ENCODE results near the gene IMMP1L. TPM values are rescaled to one million over a fixed set of nuclear protein-coding genes. Genes with fewer than 3 reads are reported as not detected.

The IMMP1L gene
- polyA plus RNA-seq, 2 of the 4 experiments (the other 2 are of a cell fraction), result 96.5 to 135 TPM

DNA sequence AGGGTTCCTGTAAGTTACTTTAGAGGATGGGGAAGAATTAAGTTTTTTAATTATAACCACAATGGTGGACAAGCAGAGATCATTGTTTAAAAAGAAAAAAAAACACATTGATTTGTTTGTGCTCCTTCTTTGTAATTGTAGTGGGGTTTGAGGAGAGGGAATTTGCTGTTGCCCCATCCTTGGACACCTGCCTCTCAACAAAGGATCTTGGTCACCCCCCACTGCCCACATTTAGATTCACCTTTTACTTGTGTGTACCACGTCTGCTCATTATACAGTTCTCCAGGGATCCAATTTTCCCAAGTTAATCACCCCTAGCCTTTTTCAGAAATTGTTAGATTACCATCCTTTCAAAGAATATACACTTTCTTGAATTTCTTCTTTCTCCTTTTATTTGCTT lies 86.7 kb downstream of the IMMP1L start:
- TF ChIP-seq, protein P1, sequence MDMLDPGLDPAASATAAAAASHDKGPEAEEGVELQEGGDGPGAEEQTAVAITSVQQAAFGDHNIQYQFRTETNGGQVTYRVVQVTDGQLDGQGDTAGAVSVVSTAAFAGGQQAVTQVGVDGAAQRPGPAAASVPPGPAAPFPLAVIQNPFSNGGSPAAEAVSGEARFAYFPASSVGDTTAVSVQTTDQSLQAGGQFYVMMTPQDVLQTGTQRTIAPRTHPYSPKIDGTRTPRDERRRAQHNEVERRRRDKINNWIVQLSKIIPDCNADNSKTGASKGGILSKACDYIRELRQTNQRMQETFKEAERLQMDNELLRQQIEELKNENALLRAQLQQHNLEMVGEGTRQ (IDR thresholded peaks at IDR 0.05), result no peak
- TF ChIP-seq, protein P2, sequence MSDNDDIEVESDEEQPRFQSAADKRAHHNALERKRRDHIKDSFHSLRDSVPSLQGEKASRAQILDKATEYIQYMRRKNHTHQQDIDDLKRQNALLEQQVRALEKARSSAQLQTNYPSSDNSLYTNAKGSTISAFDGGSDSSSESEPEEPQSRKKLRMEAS (IDR thresholded peaks at IDR 0.05), result no peak
- TF ChIP-seq HOXB5 (CRISPR knock-in tag; IDR thresholded peaks at IDR 0.05), result no peak
- TF ChIP-seq RAD21 (conservative IDR thresholded peaks at IDR 0.05 in 1 of 2, IDR thresholded peaks at IDR 0.05 in 1 of 2), result no peak
- TF ChIP-seq RARB (CRISPR knock-in tag; IDR thresholded peaks at IDR 0.05), result no peak
- TF ChIP-seq FOSB (CRISPR knock-in tag; IDR thresholded peaks at IDR 0.05), result no peak
- TF ChIP-seq, protein P3, sequence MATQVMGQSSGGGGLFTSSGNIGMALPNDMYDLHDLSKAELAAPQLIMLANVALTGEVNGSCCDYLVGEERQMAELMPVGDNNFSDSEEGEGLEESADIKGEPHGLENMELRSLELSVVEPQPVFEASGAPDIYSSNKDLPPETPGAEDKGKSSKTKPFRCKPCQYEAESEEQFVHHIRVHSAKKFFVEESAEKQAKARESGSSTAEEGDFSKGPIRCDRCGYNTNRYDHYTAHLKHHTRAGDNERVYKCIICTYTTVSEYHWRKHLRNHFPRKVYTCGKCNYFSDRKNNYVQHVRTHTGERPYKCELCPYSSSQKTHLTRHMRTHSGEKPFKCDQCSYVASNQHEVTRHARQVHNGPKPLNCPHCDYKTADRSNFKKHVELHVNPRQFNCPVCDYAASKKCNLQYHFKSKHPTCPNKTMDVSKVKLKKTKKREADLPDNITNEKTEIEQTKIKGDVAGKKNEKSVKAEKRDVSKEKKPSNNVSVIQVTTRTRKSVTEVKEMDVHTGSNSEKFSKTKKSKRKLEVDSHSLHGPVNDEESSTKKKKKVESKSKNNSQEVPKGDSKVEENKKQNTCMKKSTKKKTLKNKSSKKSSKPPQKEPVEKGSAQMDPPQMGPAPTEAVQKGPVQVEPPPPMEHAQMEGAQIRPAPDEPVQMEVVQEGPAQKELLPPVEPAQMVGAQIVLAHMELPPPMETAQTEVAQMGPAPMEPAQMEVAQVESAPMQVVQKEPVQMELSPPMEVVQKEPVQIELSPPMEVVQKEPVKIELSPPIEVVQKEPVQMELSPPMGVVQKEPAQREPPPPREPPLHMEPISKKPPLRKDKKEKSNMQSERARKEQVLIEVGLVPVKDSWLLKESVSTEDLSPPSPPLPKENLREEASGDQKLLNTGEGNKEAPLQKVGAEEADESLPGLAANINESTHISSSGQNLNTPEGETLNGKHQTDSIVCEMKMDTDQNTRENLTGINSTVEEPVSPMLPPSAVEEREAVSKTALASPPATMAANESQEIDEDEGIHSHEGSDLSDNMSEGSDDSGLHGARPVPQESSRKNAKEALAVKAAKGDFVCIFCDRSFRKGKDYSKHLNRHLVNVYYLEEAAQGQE (IDR thresholded peaks at IDR 0.05), result no peak
- TF ChIP-seq KDM1A (IDR thresholded peaks at IDR 0.05; ENCODE audit: low read depth), result no peak
- TF ChIP-seq EHMT2 (IDR thresholded peaks at IDR 0.05; ENCODE audit: low read depth), result no peak
- TF ChIP-seq RNF2 (IDR thresholded peaks at IDR 0.05; ENCODE audit: borderline replicate concordance, low read depth), result no peak
- TF ChIP-seq PHF8 (IDR thresholded peaks at IDR 0.05; ENCODE audit: borderline replicate concordance, low read depth), result no peak
- TF ChIP-seq RFX5 (IDR thresholded peaks at IDR 0.05), result no peak
- TF ChIP-seq, protein P4, sequence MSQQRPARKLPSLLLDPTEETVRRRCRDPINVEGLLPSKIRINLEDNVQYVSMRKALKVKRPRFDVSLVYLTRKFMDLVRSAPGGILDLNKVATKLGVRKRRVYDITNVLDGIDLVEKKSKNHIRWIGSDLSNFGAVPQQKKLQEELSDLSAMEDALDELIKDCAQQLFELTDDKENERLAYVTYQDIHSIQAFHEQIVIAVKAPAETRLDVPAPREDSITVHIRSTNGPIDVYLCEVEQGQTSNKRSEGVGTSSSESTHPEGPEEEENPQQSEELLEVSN (IDR thresholded peaks at IDR 0.05; ENCODE audit: borderline replicate concordance, low read depth), result no peak
- CTCF ChIA-PET, result interaction anchor here (1.6 kb wide), 1 partner anchor 449 kb away, joined by 5 read pairs; no protein-coding TSS in a partner anchor
- H3K9me3 ChIP-seq, result no peaks in the 10 kb centered on the region
- no peak overlapping the region for H3K4me2 ChIP-seq
- no peak overlapping the region for H3K4me3 ChIP-seq
- WGBS (ENCODE audit: missing lambda C conversion rate), result 96% methylated on average over 1 of the region's 1 CpG
- no peaks in the 10 kb centered on the region for H3K4me1 ChIP-seq
- ATAC-seq (no peak), FAIRE-seq (no peak), DNase-seq (ENCODE audit: low read depth in 1 of 2, low spot score in 1 of 2) (no peak)
- H3K27ac ChIP-seq, result no peak overlapping the region
- POLR2A ChIA-PET, result interaction anchor here (0.5 kb wide), 1 partner anchor 713 kb away, joined by 4 read pairs; no protein-coding TSS in a partner anchor

DNA sequence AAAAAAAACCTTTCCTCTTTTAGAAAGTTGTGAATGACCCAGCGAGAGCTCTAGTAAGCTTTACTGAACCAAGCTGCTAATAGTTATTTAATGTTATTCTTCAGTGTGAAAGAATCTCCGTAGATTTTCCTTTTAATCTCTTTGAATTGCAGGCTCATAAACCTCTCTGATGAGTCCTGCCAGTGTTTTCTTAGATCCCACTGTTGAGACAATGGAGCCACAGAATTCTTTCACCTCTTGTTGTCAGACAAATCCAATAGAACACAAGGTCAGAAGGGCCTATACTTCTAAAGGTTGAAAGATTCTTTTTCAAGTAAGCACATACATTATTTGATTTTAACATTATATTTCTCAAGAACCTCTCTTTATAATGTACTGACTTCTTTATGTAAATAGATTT lies 87.6 kb downstream of the IMMP1L start:
- DNase-seq (ENCODE audit: low read depth in 1 of 2, low spot score in 1 of 2) (no peak), FAIRE-seq (no peak), ATAC-seq (no peak)
- Histone ChIP-seq H3K4me3 (no peak overlapping the region), H3K4me1 (no peaks in the 10 kb centered on the region), H3K9me3 (no peaks in the 10 kb centered on the region), H3K4me2 (no peak overlapping the region), H3K27ac (no peak overlapping the region)
- CTCF ChIA-PET, result interaction anchor here (0.6 to 1.6 kb wide), 3 partner anchors 24 to 754 kb away, joined by 3 to 5 read pairs (median 3); no protein-coding TSS in a partner anchor
- POLR2A ChIA-PET, result interaction anchor here (0.5 kb wide), 1 partner anchor 714 kb away, joined by 4 read pairs; no protein-coding TSS in a partner anchor
- WGBS (ENCODE audit: missing lambda C conversion rate), result 82% methylated on average over 2 of the region's 2 CpGs
- TF ChIP-seq, protein P5, sequence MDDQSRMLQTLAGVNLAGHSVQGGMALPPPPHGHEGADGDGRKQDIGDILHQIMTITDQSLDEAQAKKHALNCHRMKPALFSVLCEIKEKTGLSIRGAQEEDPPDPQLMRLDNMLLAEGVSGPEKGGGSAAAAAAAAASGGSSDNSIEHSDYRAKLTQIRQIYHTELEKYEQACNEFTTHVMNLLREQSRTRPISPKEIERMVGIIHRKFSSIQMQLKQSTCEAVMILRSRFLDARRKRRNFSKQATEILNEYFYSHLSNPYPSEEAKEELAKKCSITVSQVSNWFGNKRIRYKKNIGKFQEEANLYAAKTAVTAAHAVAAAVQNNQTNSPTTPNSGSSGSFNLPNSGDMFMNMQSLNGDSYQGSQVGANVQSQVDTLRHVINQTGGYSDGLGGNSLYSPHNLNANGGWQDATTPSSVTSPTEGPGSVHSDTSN (IDR thresholded peaks at IDR 0.05), result no peak
- TF ChIP-seq HOXB5 (CRISPR knock-in tag; IDR thresholded peaks at IDR 0.05) (no peak), CHD2 (IDR thresholded peaks at IDR 0.05; ENCODE audit: low read length, partially characterized antibody) (no peak), GATA3 (IDR thresholded peaks at IDR 0.05; ENCODE audit: borderline replicate concordance) (no peak), KDM1A (IDR thresholded peaks at IDR 0.05; ENCODE audit: low read depth) (no peak), ESRRA (IDR thresholded peaks at IDR 0.05; ENCODE audit: borderline replicate concordance, low read length) (no peak), FOSL2 (IDR thresholded peaks at IDR 0.05) (no peak), FOSL2 (CRISPR knock-in tag; IDR thresholded peaks at IDR 0.05) (no peak), CBX2 (IDR thresholded peaks at IDR 0.05; ENCODE audit: borderline replicate concordance, low read depth) (no peak), HDAC2 (IDR thresholded peaks at IDR 0.05) (no peak), MAZ (IDR thresholded peaks at IDR 0.05; ENCODE audit: borderline replicate concordance, low read depth, low read length) (no peak), NFE2L2 (conservative IDR thresholded peaks at IDR 0.05; ENCODE audit: low read length) (no peak), SREBF2 (IDR thresholded peaks at IDR 0.05) (no peak)
- TF ChIP-seq, protein P6, sequence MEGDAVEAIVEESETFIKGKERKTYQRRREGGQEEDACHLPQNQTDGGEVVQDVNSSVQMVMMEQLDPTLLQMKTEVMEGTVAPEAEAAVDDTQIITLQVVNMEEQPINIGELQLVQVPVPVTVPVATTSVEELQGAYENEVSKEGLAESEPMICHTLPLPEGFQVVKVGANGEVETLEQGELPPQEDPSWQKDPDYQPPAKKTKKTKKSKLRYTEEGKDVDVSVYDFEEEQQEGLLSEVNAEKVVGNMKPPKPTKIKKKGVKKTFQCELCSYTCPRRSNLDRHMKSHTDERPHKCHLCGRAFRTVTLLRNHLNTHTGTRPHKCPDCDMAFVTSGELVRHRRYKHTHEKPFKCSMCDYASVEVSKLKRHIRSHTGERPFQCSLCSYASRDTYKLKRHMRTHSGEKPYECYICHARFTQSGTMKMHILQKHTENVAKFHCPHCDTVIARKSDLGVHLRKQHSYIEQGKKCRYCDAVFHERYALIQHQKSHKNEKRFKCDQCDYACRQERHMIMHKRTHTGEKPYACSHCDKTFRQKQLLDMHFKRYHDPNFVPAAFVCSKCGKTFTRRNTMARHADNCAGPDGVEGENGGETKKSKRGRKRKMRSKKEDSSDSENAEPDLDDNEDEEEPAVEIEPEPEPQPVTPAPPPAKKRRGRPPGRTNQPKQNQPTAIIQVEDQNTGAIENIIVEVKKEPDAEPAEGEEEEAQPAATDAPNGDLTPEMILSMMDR (IDR thresholded peaks at IDR 0.05), result no peak
- TF ChIP-seq, protein P3 (IDR thresholded peaks at IDR 0.05), result no peak

Data from A549 (cell line).